Heart left ventricle (tissue), 16 donors: ENCODE data around the gene SCLY. TPM values are rescaled to one million over a fixed set of nuclear protein-coding genes. Genes with fewer than 3 reads are reported as not detected.

Experiments
- ATAC-seq, 4 donors: fragments of 200-7000 bp; cut with Tn5 transposase; one replicate each; pipeline ENCODE4 v1.9.1; 2020 to 2022; ENCODE audit warnings: moderate library complexity in 4 of 4, mild to moderate bottlenecking in 3 of 4, moderate number of reproducible peaks in 1 of 4
- DNase-seq, 5 donors: peaks; one replicate each; pipeline ENCODE4 v3.0.0-alpha.2; 2020
- H3K27ac ChIP-seq, 12 donors: fragments of 200-600 bp; sonication (generic) in 4 of 12; one replicate each; pipeline versions ENCODE4 v1.5.0 to v1.8.0; 2016 to 2022; ENCODE audit warnings: mild to moderate bottlenecking in 2 of 12
- H3K27me3 ChIP-seq, 9 donors: fragments of 200-600 bp; sonication (generic) in 2 of 9; one replicate each; pipeline versions ENCODE4 v1.5.1 to v1.8.0; 2016 to 2022; ENCODE audit warnings: mild to moderate bottlenecking in 3 of 9
- H3K36me3 ChIP-seq, 9 donors: fragments of 200-600 bp; sonication (generic) in 2 of 9; one replicate each; pipeline versions ENCODE4 v1.5.0 to v1.8.0; 2018 to 2022; ENCODE audit warnings: mild to moderate bottlenecking in 2 of 9
- H3K4me1 ChIP-seq, 12 donors: fragments of 200-600 bp; sonication (generic) in 4 of 12; one replicate each; pipeline versions ENCODE4 v1.5.0 to v1.8.0; 2016 to 2022; ENCODE audit warnings: mild to moderate bottlenecking in 3 of 12
- H3K4me3 ChIP-seq, 12 donors: fragments of 200-600 bp; sonication (generic) in 4 of 12; one replicate each; pipeline versions ENCODE4 v1.5.0 to v1.8.0; 2017 to 2022; ENCODE audit warnings: mild to moderate bottlenecking in 9 of 12, moderate library complexity in 4 of 12
- H3K9me3 ChIP-seq, 12 donors: fragments of 200-600 bp; sonication (generic) in 4 of 12; one replicate each; pipeline versions ENCODE4 v1.5.0 to v1.8.0; 2016 to 2022; ENCODE audit warnings: mild to moderate bottlenecking in 1 of 12
- CTCF ChIP-seq, 12 donors: fragments of 200-600 bp; sonication (generic) in 4 of 12; IDR thresholded peaks; one replicate each; pipeline versions ENCODE4 v1.5.0 to v1.8.0; 2018 to 2022; ENCODE audit warnings: antibody characterized with exemption in 12 of 12, mild to moderate bottlenecking in 5 of 12
- POLR2A ChIP-seq, 2 donors: fragments of 450-650 bp; IDR thresholded peaks; one replicate each; pipeline ENCODE4 v1.6.1; 2017; ENCODE audit warnings: antibody characterized with exemption in 2 of 2, mild to moderate bottlenecking in 2 of 2, moderate library complexity in 2 of 2
- WGBS, 4 donors: extraction: QIAGEN DNeasy Blood & Tissue Kit in 2 of 4; methylation state at CpG; one replicate each; pipeline versions ENCODE4 v1.1.5 to v1.1.7; 2013 to 2018; 5-methylcytosine and 5-hydroxymethylcytosine counted together
- intact Hi-C, 10 donors: fragments of 100-400 bp; cut with DNase I; formaldehyde crosslinking; loops; one replicate each; pipeline versions ENCODE4 v1.11.1 to v1.14.2; 2022
- polyA plus RNA-seq, 2 donors: library from polyadenylated mRNA; stranded (reverse); fragments of 200-250 nt; gene quantifications; one replicate each; pipeline ENCODE4 v1.2.3, GENCODE V29; 2013
- total RNA-seq, 9 donors: library from RNA; depleted of rRNA in 2 of 9; stranded (reverse); fragments of >200 nt in 2 of 9; fragmentation: NEBNext Ultra II Directional in 3 of 9; extraction: Animal tissue kit (Norgen Biotek cat#: 25700) in 3 of 9; gene quantifications; one replicate each; pipeline versions ENCODE4 v1.1.0 to v1.2.4, GENCODE V29; 2016 to 2023
- donor health status: ischemic (EF 13 %, LVEDD 7.1; RV severe dilation, severe dysfunction).
- donor health status: healthy with polysubstance abuse.
- donor health status: DM: no; HTN: yes; CAD: no.
- donor health status: DM: no; HTN: no; CAD: no.
- donor health status: ischemic (EF 25% LVEDD 6.9; RV normal size, moderate dysfunction).
- donor health status: ischemic (EF 25% LVEDD 5.7; RV mildly dilated, moderate dysfunction).
- donor health status: healthy.
- donor health status: DM: yes; HTN: yes; CAD: no.
- donor health status: ischemic (EF 35%, LVEDD 5.7; RV mildly dilated, moderate dysfunction).
- donor health status: nonischemic (EF 11% LVEDD 7.7; RV severe dilation, severe dysfunction).
- donor health status: DM: yes; HTN: yes; CAD: no.
- donor health status: PGD.
- donor health status: ischemic (EF 29% LVEDD 5.4; RV normal size, mild dysfunction).
- donor health status: nonischemic (EF 23%, LVEDD 6.1; RV moderate dilation, normal function).

SCLY gene
- total and polyA plus RNA-seq, 11 donors = 6.9 to 21.2 (median 10.6) TPM

GRCh38 chr2:238027058-238027457, 33.7 kb upstream of the SCLY start:
- ATAC-seq (no peak), DNase-seq (no peak)
- Histone ChIP-seq H3K27ac (no peak overlapping the region), H3K4me1 (peaks cover 0 to 7% (median 0%) of the 10 kb centered on the region in 12 donors), H3K27me3 (no peaks in the 10 kb centered on the region), H3K4me3 (no peak overlapping the region), H3K9me3 (no peaks in the 10 kb centered on the region), H3K36me3 (peaks cover 0 to 66% (median 53%) of the 10 kb centered on the region in 9 donors)
- intact Hi-C loops = no loop called here
- 75 to 89% (median 80%) methylated on average over 4 of the region's 4 CpGs for WGBS, 4 donors
- TF ChIP-seq CTCF (IDR thresholded peaks at IDR 0.05) = no peak

GRCh38 chr2:238027591-238028415, 33.0 kb upstream of the SCLY start:
- Histone ChIP-seq H3K4me3 (no peak overlapping the region), H3K9me3 (no peaks in the 10 kb centered on the region), H3K36me3 (peaks cover 0 to 74% (median 59%) of the 10 kb centered on the region in 9 donors), H3K27me3 (no peaks in the 10 kb centered on the region), H3K27ac (no peak overlapping the region), H3K4me1 (peaks cover 0 to 7% (median 0%) of the 10 kb centered on the region in 12 donors)
- DNase-seq (no peak), ATAC-seq (peak in 1 of 4 donors; percentile 48)
- 80 to 87% (median 83%) methylated on average over 9 of the region's 9 CpGs for WGBS, 4 donors
- TF ChIP-seq CTCF (IDR thresholded peaks at IDR 0.05) (no peak), POLR2A (IDR thresholded peaks at IDR 0.05) (no peak)
- intact Hi-C loops = no loop called here

DNA sequence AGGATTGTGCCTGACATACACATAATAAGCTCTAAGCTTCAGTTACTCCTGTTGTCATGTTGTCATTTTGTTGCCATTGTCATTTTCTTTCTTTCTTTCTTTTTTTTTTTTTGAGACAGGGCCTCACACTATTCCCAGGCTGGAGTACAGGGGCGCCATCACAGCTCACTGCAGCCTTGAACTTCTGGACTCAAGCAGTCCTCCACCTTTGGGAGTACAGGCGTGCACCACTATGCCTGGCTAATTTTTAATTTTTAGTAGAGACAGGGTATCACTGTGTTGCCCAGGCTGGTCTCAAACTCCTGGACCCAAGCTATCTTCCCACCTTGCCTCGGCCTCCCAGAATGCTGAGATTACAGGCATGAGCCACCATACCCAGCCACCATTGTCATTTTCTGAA, 30.9 kb upstream of the SCLY start:
- WGBS, 4 donors = 95 to 99% (median 98%) methylated on average over 3 of the region's 3 CpGs
- Histone ChIP-seq H3K27ac (no peak overlapping the region), H3K27me3 (no peaks in the 10 kb centered on the region), H3K9me3 (no peaks in the 10 kb centered on the region), H3K4me3 (no peak overlapping the region), H3K36me3 (peaks cover 0 to 83% (median 71%) of the 10 kb centered on the region in 9 donors), H3K4me1 (no peaks in the 10 kb centered on the region)
- no peak for TF ChIP-seq POLR2A (IDR thresholded peaks at IDR 0.05)
- no peak for TF ChIP-seq CTCF (IDR thresholded peaks at IDR 0.05)
- ATAC-seq (no peak), DNase-seq (no peak)
- intact Hi-C loops = no loop called here

DNA sequence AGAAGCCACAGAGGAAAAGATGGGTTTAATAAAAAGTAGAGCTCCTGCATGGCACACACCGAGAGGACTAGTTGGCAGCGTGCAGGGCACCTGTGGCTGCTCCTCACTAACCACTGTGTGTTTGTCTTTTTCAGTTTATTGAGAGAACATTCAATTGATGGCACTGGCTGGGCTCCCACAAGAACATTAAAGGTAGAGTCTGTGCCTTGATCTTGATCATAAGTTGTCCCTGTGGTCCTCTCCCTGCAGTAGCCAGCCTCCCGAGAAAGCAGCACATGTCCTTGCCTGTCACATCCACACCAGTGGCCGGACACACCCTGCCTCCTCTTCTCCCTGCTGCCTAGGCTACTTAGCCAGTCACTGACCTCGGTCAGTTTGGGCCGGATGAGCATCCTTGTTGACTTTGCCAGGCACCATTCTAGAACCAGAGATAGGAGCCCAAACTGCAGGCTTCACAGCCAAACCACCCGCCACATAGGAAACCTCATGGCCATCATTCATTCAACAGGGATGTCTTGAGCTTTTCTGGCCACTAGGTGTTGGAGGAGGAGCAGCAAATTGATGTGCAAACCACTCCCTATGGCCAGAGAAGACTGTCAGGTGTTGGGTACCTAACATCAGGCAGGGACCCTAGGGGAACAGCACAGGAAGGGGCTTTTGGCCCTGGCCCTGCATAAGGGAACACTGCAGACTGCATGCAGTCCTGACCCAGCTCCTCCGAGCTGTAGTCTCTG, 30.2 kb upstream of the SCLY start:
- H3K27me3 ChIP-seq = no peaks in the 10 kb centered on the region
- H3K4me3 ChIP-seq = no peak overlapping the region
- H3K4me1 ChIP-seq = no peaks in the 10 kb centered on the region
- DNase-seq (no peak), ATAC-seq (no peak)
- intact Hi-C loops = no loop called here
- H3K9me3 ChIP-seq = no peaks in the 10 kb centered on the region
- 88 to 99% (median 95%) methylated on average over 6 to 8 of the region's 8 CpGs for WGBS, 4 donors
- TF ChIP-seq POLR2A (IDR thresholded peaks at IDR 0.05) = no peak
- no peak for TF ChIP-seq CTCF (IDR thresholded peaks at IDR 0.05)
- peaks cover 0 to 83% (median 73%) of the 10 kb centered on the region in 9 donors for H3K36me3 ChIP-seq
- H3K27ac ChIP-seq = no peak overlapping the region
